GM12874 (cell line): ENCODE results near the gene KRT15.

Experiments used
- TF ChIP-seq, protein P1 (sequence below): IDR thresholded peaks from 2 replicates; pipeline ENCODE4 v1.5.1; 2011; ENCODE audit warnings: low read depth, mild to moderate bottlenecking, control low read depth, low read length, moderate library complexity; ENCODE audit not compliant: insufficient read depth

The KRT15 gene

DNA sequence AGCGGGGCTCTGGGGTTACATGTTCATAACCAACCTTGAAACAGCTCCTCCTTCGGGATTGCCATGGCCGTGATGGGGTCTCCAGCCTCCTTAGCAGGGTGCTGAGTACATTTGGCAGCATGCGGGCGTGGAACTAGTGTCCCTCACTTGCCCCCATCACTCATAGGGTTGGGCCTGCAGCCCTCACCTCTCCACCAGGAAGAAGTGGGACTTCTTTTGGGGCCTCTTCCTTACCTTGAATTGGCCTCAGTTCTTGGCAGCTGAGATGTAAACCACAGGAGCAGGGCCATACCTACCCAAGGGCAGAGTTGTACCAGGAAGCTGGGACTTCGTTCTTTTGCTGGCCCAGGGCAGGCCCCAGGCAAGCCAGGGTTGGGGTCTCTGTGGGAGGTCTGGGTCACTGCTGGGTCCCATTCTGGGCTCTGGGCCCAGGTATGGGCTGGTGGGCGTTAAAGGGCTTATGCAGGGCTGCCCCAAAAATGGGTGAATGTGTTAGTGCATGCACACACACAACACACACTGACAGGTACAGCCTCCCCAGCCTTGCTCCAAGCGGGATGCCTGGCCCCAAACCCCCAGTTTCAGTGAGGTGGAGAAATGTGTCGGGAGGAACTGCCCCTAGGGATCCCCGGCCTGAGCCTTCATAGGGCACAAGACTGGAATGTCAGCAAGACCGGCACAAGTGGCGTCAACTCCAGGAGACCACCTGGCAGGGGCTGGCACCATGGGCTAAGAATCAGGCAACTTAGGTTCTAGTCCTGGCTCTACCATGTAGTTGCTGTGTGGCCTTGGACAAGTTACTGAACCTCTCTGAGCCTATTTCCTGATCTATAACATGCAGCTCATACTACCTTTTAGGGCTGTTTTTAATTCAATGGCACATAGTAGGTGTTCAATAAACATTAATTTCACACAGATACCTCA is 3.9 kb upstream of the KRT15 start:
- TF ChIP-seq, protein P1, sequence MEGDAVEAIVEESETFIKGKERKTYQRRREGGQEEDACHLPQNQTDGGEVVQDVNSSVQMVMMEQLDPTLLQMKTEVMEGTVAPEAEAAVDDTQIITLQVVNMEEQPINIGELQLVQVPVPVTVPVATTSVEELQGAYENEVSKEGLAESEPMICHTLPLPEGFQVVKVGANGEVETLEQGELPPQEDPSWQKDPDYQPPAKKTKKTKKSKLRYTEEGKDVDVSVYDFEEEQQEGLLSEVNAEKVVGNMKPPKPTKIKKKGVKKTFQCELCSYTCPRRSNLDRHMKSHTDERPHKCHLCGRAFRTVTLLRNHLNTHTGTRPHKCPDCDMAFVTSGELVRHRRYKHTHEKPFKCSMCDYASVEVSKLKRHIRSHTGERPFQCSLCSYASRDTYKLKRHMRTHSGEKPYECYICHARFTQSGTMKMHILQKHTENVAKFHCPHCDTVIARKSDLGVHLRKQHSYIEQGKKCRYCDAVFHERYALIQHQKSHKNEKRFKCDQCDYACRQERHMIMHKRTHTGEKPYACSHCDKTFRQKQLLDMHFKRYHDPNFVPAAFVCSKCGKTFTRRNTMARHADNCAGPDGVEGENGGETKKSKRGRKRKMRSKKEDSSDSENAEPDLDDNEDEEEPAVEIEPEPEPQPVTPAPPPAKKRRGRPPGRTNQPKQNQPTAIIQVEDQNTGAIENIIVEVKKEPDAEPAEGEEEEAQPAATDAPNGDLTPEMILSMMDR = no peak

DNA sequence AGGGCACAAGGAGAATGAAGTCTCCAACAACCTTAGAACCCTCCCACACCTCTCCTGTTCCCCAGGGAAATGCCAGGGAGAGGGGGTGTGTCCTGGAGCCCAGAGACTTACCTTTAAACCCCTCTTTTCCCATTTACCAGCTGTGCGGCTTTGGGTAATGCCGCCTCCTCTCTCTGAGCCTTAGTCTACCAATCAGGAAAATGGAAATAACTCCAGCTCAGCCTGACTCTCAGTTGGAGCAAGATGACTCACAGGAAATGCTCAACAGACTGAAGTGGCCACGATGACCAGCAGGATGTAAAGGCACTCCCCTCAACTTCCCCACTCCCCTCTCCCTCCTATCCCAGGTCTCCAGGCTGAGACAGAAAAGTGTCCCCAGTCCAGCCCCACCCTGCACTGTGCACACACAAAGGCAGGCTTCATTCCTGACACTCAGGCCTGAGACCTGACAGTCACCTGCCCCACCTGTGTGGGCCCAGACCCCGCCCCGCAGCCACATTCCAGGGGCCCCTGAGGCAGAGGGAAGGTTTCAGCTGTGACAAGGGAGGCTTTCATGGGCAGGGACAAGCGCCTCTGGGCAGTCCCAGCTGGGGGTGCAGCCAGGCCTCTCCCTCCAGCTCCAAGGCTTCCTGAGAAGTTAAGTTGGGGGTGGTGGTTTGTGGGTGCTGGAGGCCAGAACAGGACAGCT is 3.0 kb upstream of the KRT15 start:
- TF ChIP-seq, protein P1 = no peak

DNA sequence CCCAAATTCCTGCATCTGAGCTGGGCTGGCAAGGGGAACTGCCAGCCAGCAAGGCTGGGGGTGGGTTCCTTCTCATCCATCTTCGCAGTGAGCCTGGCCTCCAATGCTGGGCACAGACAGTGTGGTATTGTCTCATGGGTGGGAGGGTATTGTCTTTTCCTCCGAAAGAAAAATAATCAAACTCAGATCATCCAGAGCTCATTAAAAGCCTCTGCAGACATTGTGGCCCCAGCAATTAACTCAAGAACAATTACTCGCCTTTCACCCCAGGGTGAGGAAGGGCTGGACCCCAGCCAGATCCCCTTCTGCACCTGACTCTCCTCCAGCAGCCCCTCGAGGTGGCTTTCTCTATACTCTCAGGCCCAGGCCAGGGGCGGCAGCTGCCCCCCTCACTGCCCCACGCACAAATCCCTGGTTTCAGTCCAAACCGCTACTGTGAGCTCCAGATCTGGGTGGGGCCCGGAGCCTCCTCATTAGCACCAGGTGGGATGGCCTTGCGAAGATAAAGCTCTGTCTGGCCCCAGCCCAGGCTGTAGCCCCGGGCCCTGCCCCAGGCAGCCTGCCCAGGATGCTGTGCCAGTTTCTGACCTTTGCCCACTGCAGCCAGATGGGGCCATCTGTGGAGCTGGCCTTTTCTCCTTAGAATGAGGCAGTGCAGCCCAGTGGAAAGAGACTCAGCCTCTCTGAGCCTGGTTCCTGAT is 2.3 kb upstream of the KRT15 start:
- TF ChIP-seq, protein P1 = no peak

DNA sequence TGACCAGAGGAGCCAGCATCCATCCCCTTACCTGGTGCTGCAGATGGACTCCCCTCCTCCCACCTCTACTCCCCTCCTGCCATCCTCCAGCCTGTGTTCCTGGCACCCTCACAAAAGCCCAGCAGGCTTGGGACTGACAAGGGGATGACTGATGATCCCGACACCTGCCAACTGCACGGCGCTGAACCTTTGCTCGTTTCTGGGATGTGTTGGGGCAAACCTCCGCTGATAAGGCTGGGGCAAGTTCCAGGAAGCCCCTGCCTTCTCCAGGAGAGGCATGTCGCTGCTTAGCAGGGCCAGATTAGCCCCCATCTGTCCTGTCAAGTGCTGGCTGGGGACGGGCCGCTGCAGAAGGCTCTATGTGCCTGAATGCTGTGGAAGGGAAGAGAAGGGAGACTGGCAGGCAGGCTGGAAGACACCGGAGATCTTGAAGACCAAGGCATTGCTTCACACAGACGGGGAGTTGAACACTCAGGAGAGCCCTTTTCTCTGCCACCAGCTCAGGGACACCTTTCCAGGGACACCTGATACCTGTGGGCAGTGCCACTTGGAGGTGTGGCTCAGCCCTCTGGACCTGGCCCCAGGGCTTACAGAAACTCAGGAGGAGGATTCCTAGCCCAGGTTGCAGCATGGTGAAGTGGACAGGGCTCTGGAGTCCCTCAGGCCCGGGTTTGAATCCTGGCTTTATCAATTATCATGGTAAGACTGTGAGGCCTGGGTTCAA is 973 bp upstream of the KRT15 start:
- TF ChIP-seq, protein P1 = no peak

DNA sequence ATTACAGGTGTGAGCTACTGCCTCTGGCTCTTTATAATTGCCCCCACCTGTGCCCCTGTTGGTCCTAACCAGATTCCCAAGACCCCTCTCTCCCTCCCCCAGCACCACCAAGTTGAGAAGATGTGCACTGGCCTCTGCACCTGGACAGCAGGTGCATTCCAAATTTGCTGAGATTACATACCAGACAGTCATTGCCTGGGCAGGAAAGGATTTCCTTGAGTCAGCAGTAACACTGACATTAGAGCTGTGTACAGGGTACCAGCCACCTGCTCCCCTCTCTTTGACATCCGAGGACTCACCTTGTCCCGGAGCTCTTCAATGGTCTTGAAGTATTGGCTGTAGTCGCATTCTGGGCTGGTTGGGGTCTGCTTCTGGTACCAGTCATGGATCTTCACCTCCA is 659 bp downstream of the KRT15 start:
- TF ChIP-seq, protein P1 = no peak

DNA sequence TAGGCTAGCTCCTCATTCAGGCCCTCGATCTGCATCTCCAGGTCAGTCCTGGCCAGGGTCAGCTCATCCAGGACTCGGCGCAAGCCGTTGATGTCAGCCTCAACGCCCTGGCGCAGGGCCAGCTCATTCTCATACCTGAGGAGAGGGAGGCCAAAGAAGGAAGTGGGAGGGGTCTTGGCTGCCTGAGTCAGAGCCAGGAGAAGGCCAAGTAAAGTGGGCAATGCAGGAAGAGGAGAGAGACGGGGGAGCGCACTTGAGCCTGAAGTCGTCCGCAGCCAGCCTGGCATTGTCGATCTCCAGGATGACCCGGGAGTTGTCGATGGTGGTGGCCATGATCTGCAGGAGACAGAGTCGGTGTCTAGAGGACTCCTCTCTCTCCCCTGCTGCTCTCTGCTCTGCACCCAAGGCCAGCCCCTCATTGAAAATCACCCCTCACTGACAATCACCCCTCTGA is 1.8 kb downstream of the KRT15 start:
- TF ChIP-seq, protein P1 = no peak
